ENCODE data around the gene GPC5. TPM values are rescaled to one million over a fixed set of nuclear protein-coding genes. Genes with fewer than 3 reads are reported as not detected.

GPC5 gene
- total and polyA plus RNA-seq, 11 donors, result 0.14 to 2.9 (median 0.84) TPM; not detected in 1

DNA sequence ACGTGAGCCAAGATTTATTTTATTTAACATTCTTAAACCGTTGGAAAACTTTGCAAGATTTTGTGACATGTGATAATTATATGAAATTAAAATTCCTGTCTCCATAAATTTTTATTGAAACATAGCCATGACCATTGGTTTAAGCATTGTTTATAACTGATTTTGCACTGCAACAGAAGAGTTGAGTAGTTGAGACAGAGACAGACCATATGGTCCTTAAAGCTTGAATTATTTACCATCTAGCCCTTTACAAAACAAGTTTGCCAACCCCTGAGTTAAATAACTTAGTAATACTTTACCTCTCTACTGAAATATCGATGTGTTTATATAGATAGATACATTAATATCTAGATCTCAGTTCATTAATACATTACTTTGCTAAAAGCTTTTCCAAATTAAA, 1014.1 kb downstream of the GPC5 start:
- no peaks in the 10 kb centered on the region for H3K36me3 ChIP-seq
- intact Hi-C loops (cut with DNase I), result no loop called here
- no peaks in the 10 kb centered on the region for H3K27me3 ChIP-seq
- no peaks in the 10 kb centered on the region for H3K9me3 ChIP-seq
- H3K4me3 ChIP-seq, result no peak overlapping the region
- H3K27ac ChIP-seq, result no peak overlapping the region
- TF ChIP-seq, protein P1, sequence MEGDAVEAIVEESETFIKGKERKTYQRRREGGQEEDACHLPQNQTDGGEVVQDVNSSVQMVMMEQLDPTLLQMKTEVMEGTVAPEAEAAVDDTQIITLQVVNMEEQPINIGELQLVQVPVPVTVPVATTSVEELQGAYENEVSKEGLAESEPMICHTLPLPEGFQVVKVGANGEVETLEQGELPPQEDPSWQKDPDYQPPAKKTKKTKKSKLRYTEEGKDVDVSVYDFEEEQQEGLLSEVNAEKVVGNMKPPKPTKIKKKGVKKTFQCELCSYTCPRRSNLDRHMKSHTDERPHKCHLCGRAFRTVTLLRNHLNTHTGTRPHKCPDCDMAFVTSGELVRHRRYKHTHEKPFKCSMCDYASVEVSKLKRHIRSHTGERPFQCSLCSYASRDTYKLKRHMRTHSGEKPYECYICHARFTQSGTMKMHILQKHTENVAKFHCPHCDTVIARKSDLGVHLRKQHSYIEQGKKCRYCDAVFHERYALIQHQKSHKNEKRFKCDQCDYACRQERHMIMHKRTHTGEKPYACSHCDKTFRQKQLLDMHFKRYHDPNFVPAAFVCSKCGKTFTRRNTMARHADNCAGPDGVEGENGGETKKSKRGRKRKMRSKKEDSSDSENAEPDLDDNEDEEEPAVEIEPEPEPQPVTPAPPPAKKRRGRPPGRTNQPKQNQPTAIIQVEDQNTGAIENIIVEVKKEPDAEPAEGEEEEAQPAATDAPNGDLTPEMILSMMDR (IDR thresholded peaks at IDR 0.05), result no peak
- no peak for TF ChIP-seq POLR2A (IDR thresholded peaks at IDR 0.05)
- ATAC-seq (no peak), DNase-seq (no peak)
- H3K4me1 ChIP-seq, result no peaks in the 10 kb centered on the region
- 72 to 77% (median 75%) methylated on average over 3 of the region's 3 CpGs for WGBS, 4 donors

- no peaks in the 10 kb centered on the region for H3K27me3 ChIP-seq
- H3K27ac ChIP-seq, result no peak overlapping the region
- TF ChIP-seq, protein P1 (IDR thresholded peaks at IDR 0.05), result no peak
- no peak for TF ChIP-seq POLR2A (IDR thresholded peaks at IDR 0.05)
- no peaks in the 10 kb centered on the region for H3K9me3 ChIP-seq
- 59 to 77% (median 73%) methylated on average over 1 of the region's 1 CpG for WGBS, 4 donors
- no peak for ATAC-seq
- H3K4me1 ChIP-seq, result no peaks in the 10 kb centered on the region
- no peaks in the 10 kb centered on the region for H3K36me3 ChIP-seq
- no peak for DNase-seq
- H3K4me3 ChIP-seq, result no peak overlapping the region
- intact Hi-C loops (cut with DNase I), result no loop called here
Observed at GRCh38 chr13:92412996-92413395, 1014.6 kb downstream of the GPC5 start.

DNA sequence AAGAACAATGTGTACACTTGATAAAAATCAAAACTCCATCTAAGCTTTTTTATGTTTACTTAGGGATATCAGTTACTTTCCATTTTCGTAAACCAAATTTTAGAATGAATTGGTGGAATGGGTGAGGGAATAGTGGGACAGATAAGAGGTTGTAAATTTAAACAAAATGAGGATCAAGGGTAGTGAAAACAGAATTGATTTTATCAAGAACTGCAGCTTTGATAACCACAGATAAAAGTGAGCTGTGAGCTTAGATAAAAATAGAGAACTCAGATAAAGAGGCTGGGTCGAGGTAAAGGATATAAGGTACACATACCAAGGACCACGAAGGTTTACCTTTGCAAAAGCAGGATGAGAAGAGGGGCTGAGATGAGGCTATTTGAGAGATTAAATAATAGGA, 1015.0 kb downstream of the GPC5 start:
- ATAC-seq (no peak), DNase-seq (no peak)
- Histone ChIP-seq H3K27ac (no peak overlapping the region), H3K4me3 (no peak overlapping the region), H3K4me1 (no peaks in the 10 kb centered on the region), H3K9me3 (no peaks in the 10 kb centered on the region), H3K36me3 (no peaks in the 10 kb centered on the region), H3K27me3 (no peaks in the 10 kb centered on the region)
- WGBS, 4 donors, result 41 to 53% (median 44%) methylated on average over 3 of the region's 3 CpGs
- TF ChIP-seq, protein P1 (IDR thresholded peaks at IDR 0.05), result no peak
- no peak for TF ChIP-seq POLR2A (IDR thresholded peaks at IDR 0.05)
- intact Hi-C loops (cut with DNase I), result no loop called here

- Histone ChIP-seq H3K9me3 (no peaks in the 10 kb centered on the region), H3K27me3 (no peaks in the 10 kb centered on the region), H3K27ac (no peak overlapping the region), H3K4me3 (no peak overlapping the region), H3K4me1 (no peaks in the 10 kb centered on the region), H3K36me3 (no peaks in the 10 kb centered on the region)
- TF ChIP-seq, protein P1 (IDR thresholded peaks at IDR 0.05), result no peak
- TF ChIP-seq POLR2A (IDR thresholded peaks at IDR 0.05), result no peak
- intact Hi-C loops (cut with DNase I), result no loop called here
- ATAC-seq (no peak), DNase-seq (no peak)
- WGBS, 4 donors, result 86 to 90% (median 89%) methylated on average over 4 of the region's 4 CpGs
Observed at GRCh38 chr13:92414851-92415250, 1016.4 kb downstream of the GPC5 start.
